Endodermal cell (in vitro differentiated cells): ENCODE results near the gene MAPKAPK2. TPM values are rescaled to one million over a fixed set of nuclear protein-coding genes. Genes with fewer than 3 reads are reported as not detected.

Source experiments
- DNase-seq: peaks from one replicate; pipeline ENCODE4 v3.0.0-alpha.2; 2017
- H3K27ac ChIP-seq: 2 replicates; pipeline ENCODE4 v1.5.1; 2013; ENCODE audit warnings: mild to moderate bottlenecking, low read depth, low read length, moderate library complexity
- H3K27me3 ChIP-seq: 2 replicates; pipeline ENCODE4 v1.6.1; 2013; ENCODE audit warnings: mild to moderate bottlenecking, low read length, moderate library complexity; ENCODE audit not compliant: insufficient read depth, control insufficient read depth, poor library complexity, severe bottlenecking
- H3K36me3 ChIP-seq: 2 replicates; pipeline ENCODE4 v1.7.0; 2013; ENCODE audit warnings: mild to moderate bottlenecking, low read length, moderate library complexity; ENCODE audit not compliant: control insufficient read depth, insufficient read depth
- H3K4me1 ChIP-seq: one replicate; pipeline ENCODE4 v1.7.0; 2013; ENCODE audit warnings: low read length; ENCODE audit not compliant: control insufficient read depth, insufficient read depth
- H3K4me3 ChIP-seq: 2 replicates; pipeline ENCODE4 v1.5.1; 2013; ENCODE audit warnings: mild to moderate bottlenecking, low read length, moderate library complexity
- H3K9ac ChIP-seq: 2 replicates; pipeline ENCODE4 v1.6.1; 2013; ENCODE audit warnings: mild to moderate bottlenecking, low read length, moderate library complexity; ENCODE audit not compliant: poor library complexity, severe bottlenecking; ENCODE audit errors: extremely low read depth
- H3K9me3 ChIP-seq: 2 replicates; pipeline ENCODE4 v1.6.1; 2013; ENCODE audit warnings: mild to moderate bottlenecking, low read length, moderate library complexity; ENCODE audit not compliant: control insufficient read depth
- H3K27ac Mint-ChIP-seq: 2 replicates; pipeline ENCODE4 v1.8.0; 2020; ENCODE audit warnings: mixed read lengths
- H3K27me3 Mint-ChIP-seq: 2 replicates; pipeline ENCODE4 v1.8.0; 2021; ENCODE audit warnings: mild to moderate bottlenecking, mixed read lengths; ENCODE audit not compliant: insufficient read depth
- H3K36me3 Mint-ChIP-seq: 2 replicates; pipeline ENCODE4 v1.8.0; 2020; ENCODE audit warnings: low read depth, mixed read lengths
- H3K4me1 Mint-ChIP-seq: 2 replicates; pipeline ENCODE4 v1.8.0; 2020; ENCODE audit warnings: mixed read lengths
- H3K4me3 Mint-ChIP-seq: 2 replicates; pipeline ENCODE4 v1.8.0; 2020; ENCODE audit warnings: mild to moderate bottlenecking, moderate library complexity, mixed read lengths
- H3K9me3 Mint-ChIP-seq: 2 replicates; pipeline ENCODE4 v1.8.0; 2020; ENCODE audit warnings: mild to moderate bottlenecking, mixed read lengths
- CTCF ChIP-seq: fragments of 200-600 bp; sonication (generic); conservative IDR thresholded peaks from 2 replicates; pipeline ENCODE4 v1.5.0; 2021; ENCODE audit warnings: antibody characterized with exemption, mild to moderate bottlenecking
- WGBS, 2 experiments: methylation state at CpG; one replicate each; pipeline versions ENCODE4 v1.1.5 to v1.1.7; 2013; ENCODE audit warnings: missing lambda C conversion rate in 2 of 2, mixed read lengths in 1 of 2; ENCODE audit not compliant: insufficient coverage in 1 of 2, insufficient read length in 1 of 2; 5-methylcytosine and 5-hydroxymethylcytosine counted together
- total RNA-seq, 2 donors: library from RNA; stranded (reverse); fragmentation: NEBNext Ultra II Directional in 1 of 2; extraction: Animal tissue kit (Norgen Biotek cat#: 25700) in 1 of 2; gene quantifications; 2 replicates in 1 of 2; 3 replicates in 1 of 2; pipeline ENCODE4 v1.2.1, GENCODE V29; 2021

MAPKAPK2 gene
- total RNA-seq, 2 donors from 2014 or later = 72.8 to 79.7 TPM

GRCh38 chr1:206745301-206745700 is 60.6 kb downstream of the MAPKAPK2 start:
- Mint-ChIP-seq H3K27me3 (no peaks in the 10 kb centered on the region), H3K4me1 (peaks cover 3% of the 10 kb centered on the region), H3K27ac (no peak overlapping the region), H3K9me3 (no peaks in the 10 kb centered on the region), H3K36me3 (no peaks in the 10 kb centered on the region), H3K4me3 (no peak overlapping the region)
- WGBS, 2 experiments = 100% methylated on average over 1 of the region's 1 CpG
- H3K9me3 ChIP-seq = no peaks in the 10 kb centered on the region
- no peaks in the 10 kb centered on the region for H3K4me1 ChIP-seq
- no peaks in the 10 kb centered on the region for H3K27me3 ChIP-seq
- H3K27ac ChIP-seq = no peak overlapping the region
- no peak overlapping the region for H3K9ac ChIP-seq
- H3K4me3 ChIP-seq = no peak overlapping the region
- no peak for TF ChIP-seq CTCF
- DNase-seq = no peak
- no peaks in the 10 kb centered on the region for H3K36me3 ChIP-seq

GRCh38 chr1:206748348-206749030 is 63.8 kb downstream of the MAPKAPK2 start:
- Mint-ChIP-seq H3K36me3 (no peaks in the 10 kb centered on the region), H3K27ac (no peak overlapping the region), H3K9me3 (no peaks in the 10 kb centered on the region), H3K4me3 (no peak overlapping the region), H3K4me1 (peaks cover 3% of the 10 kb centered on the region), H3K27me3 (no peaks in the 10 kb centered on the region)
- no peak overlapping the region for H3K4me3 ChIP-seq
- no peaks in the 10 kb centered on the region for H3K9me3 ChIP-seq
- H3K36me3 ChIP-seq = no peaks in the 10 kb centered on the region
- no peak for TF ChIP-seq CTCF
- no peaks in the 10 kb centered on the region for H3K4me1 ChIP-seq
- peaks cover 5% of the 10 kb centered on the region for H3K27me3 ChIP-seq
- DNase-seq = no peak
- 87 to 100% methylated on average over 2 to 3 of the region's 3 CpGs for whole genome bisulfite sequencing, 2 experiments
- no peak overlapping the region for H3K27ac ChIP-seq
- no peak overlapping the region for H3K9ac ChIP-seq

- H3K4me1 Mint-ChIP-seq = peaks cover 3% of the 10 kb centered on the region
- Histone ChIP-seq H3K27ac (no peak overlapping the region), H3K27me3 (peaks cover 12% of the 10 kb centered on the region), H3K4me3 (no peak overlapping the region), H3K4me1 (no peaks in the 10 kb centered on the region), H3K9me3 (no peaks in the 10 kb centered on the region), H3K9ac (no peak overlapping the region), H3K36me3 (no peaks in the 10 kb centered on the region)
- H3K9me3 Mint-ChIP-seq = no peaks in the 10 kb centered on the region
- 31 to 44% methylated on average over 4 to 5 of the region's 5 CpGs for WGBS, 2 experiments
- TF ChIP-seq CTCF = no peak
- no peaks in the 10 kb centered on the region for H3K27me3 Mint-ChIP-seq
- DNase-seq = no peak
- H3K27ac Mint-ChIP-seq = no peak overlapping the region
- H3K36me3 Mint-ChIP-seq = no peaks in the 10 kb centered on the region
- H3K4me3 Mint-ChIP-seq = no peak overlapping the region
These were observed 67.2 kb downstream of the MAPKAPK2 start for GRCh38 chr1:206751891-206752290.
